ENCODE results near the gene DSCAML1.

DSCAML1 gene

GRCh38 chr11:117663414-117663813 lies 133.6 kb downstream of the DSCAML1 start:
- DNase-seq (ENCODE audit: low read depth, low spot score), result no peak

- DNase-seq (ENCODE audit: low read depth, low spot score), result no peak
Observed at GRCh38 chr11:117662671-117663269, 134.2 kb downstream of the DSCAML1 start.

- DNase-seq (ENCODE audit: low read depth, low spot score), result no peak
Observed at GRCh38 chr11:117662255-117662654, 134.8 kb downstream of the DSCAML1 start.

- DNase-seq (ENCODE audit: low read depth, low spot score), result no peak
Observed at GRCh38 chr11:117658809-117659208, 138.2 kb downstream of the DSCAML1 start.

- DNase-seq (ENCODE audit: low read depth, low spot score), result no peak
Observed at GRCh38 chr11:117657794-117658193, 139.2 kb downstream of the DSCAML1 start.

GRCh38 chr11:117654281-117655255 lies 142.4 kb downstream of the DSCAML1 start:
- DNase-seq (ENCODE audit: low read depth, low spot score), result no peak

GRCh38 chr11:117652521-117652920 lies 144.5 kb downstream of the DSCAML1 start:
- DNase-seq (ENCODE audit: low read depth, low spot score), result no peak

GRCh38 chr11:117649296-117650055 lies 147.5 kb downstream of the DSCAML1 start:
- DNase-seq (ENCODE audit: low read depth, low spot score), result no peak

- DNase-seq (ENCODE audit: low read depth, low spot score), result no peak
Observed at GRCh38 chr11:117647872-117648271, 149.1 kb downstream of the DSCAML1 start.

- no peak for DNase-seq (ENCODE audit: low read depth, low spot score)
Observed at GRCh38 chr11:117647207-117647606, 149.8 kb downstream of the DSCAML1 start.

GRCh38 chr11:117646411-117646810 lies 150.6 kb downstream of the DSCAML1 start:
- DNase-seq (ENCODE audit: low read depth, low spot score), result no peak

- no peak for DNase-seq (ENCODE audit: low read depth, low spot score)
Observed at GRCh38 chr11:117644403-117645155, 152.4 kb downstream of the DSCAML1 start.

GRCh38 chr11:117643606-117644300 lies 153.3 kb downstream of the DSCAML1 start:
- no peak for DNase-seq (ENCODE audit: low read depth, low spot score)

- no peak for DNase-seq (ENCODE audit: low read depth, low spot score)
Observed at GRCh38 chr11:117642835-117643234, 154.2 kb downstream of the DSCAML1 start.

GRCh38 chr11:117642396-117642795 lies 154.6 kb downstream of the DSCAML1 start:
- no peak for DNase-seq (ENCODE audit: low read depth, low spot score)

- DNase-seq (ENCODE audit: low read depth, low spot score), result no peak
Observed at GRCh38 chr11:117641008-117641915, 155.8 kb downstream of the DSCAML1 start.

- no peak for DNase-seq (ENCODE audit: low read depth, low spot score)
Observed at GRCh38 chr11:117640041-117640440, 157.0 kb downstream of the DSCAML1 start.

GRCh38 chr11:117639601-117640000 lies 157.4 kb downstream of the DSCAML1 start:
- DNase-seq (ENCODE audit: low read depth, low spot score), result no peak

- no peak for DNase-seq (ENCODE audit: low read depth, low spot score)
Observed at GRCh38 chr11:117638911-117639543, 158.0 kb downstream of the DSCAML1 start.

All from brain pericyte (primary cell).